Measurements from ENCODE around the gene TMA7. TPM values are rescaled to one million over a fixed set of nuclear protein-coding genes. Genes with fewer than 3 reads are reported as not detected.

TMA7 gene
- total RNA-seq, 1 experiment from 2014 or later: 152 TPM

GRCh38 chr3:48435223-48435595 lies 4.8 kb upstream of the TMA7 start:
- no peak for DNase-seq (ENCODE audit: low spot score)
- H3K27ac ChIP-seq (ENCODE audit: low read depth, low read length, poor library complexity, severe bottlenecking): no peak overlapping the region
- ChIA-PET CTCF (interaction anchor here (1.3 to 2.2 kb wide), 6 partner anchors 16 to 241 kb away, joined by 3 to 23 read pairs (median 8); partner anchors contain the start of gene ZNF589), POLR2A (ENCODE audit: low non-redundant PET) (no interaction called here)
- no TSS peak for BruUV-seq (replicated peaks)
- H3K9me3 ChIP-seq (ENCODE audit: low read depth, low read length, poor library complexity, severe bottlenecking): no peaks in the 10 kb centered on the region
- H3K27me3 ChIP-seq (replicated peaks; ENCODE audit: insufficient read depth, low read depth, low read length, poor library complexity): no peaks in the 10 kb centered on the region
- H3K4me3 ChIP-seq (ENCODE audit: low read depth, low read length, poor library complexity, severe bottlenecking): no peak overlapping the region
- no peaks in the 10 kb centered on the region for H3K36me3 ChIP-seq (ENCODE audit: insufficient read depth, low read length, poor library complexity, severe bottlenecking)
- H3K4me1 ChIP-seq (ENCODE audit: insufficient read depth, low read length, poor library complexity, severe bottlenecking): no peaks in the 10 kb centered on the region
- TF ChIP-seq EZH2 (IDR thresholded peaks at IDR 0.05; ENCODE audit: borderline replicate concordance, low read depth, low read length, poor library complexity, severe bottlenecking) (no peak), CTCF (conservative IDR thresholded peaks at IDR 0.05; ENCODE audit: low read depth, low read length) (no peak)
- intact Hi-C loops (cut with micrococcal nuclease; ENCODE audit: unreplicated experiment): loop anchor here (5.0 kb wide), 1 partner anchor 33 kb away; no protein-coding TSS in a partner anchor

DNA sequence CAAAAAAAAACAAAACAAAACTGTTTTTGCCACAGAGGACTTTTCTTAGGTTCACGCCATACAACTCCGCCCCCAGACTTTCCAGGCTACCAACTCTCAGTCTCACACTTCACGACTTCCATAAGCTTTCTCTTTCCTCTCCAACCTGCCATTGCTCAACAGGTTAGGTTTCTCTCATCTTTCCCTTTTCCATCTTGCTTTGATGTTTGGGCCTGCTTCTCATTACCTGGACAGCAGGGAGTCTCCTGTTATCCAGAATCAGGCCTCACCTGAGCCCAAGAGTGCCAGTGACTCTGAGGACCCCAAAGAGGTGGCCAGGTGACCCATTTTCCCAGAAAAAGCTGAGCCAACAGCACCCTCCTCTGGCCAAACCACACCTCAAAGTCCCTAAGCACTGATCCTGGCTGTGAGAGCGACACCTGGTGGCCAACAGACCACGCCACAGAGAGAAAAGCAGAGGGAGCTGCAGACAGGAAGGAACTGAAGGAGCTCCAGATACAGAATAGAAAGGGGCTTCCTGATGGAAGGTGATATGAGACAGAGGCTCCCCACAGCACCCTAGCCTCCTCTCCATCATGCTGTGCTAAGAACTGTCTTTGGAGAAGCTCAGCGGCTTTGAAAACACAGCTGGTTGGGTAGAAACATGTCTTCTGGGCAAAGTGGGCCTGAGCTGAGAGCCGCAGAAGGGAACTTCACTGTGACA lies 4.1 kb upstream of the TMA7 start:
- no peak overlapping the region for H3K4me3 ChIP-seq (ENCODE audit: low read depth, low read length, poor library complexity, severe bottlenecking)
- H3K36me3 ChIP-seq (ENCODE audit: insufficient read depth, low read length, poor library complexity, severe bottlenecking): no peaks in the 10 kb centered on the region
- H3K27me3 ChIP-seq (replicated peaks; ENCODE audit: insufficient read depth, low read depth, low read length, poor library complexity): no peaks in the 10 kb centered on the region
- H3K4me1 ChIP-seq (ENCODE audit: insufficient read depth, low read length, poor library complexity, severe bottlenecking): no peaks in the 10 kb centered on the region
- POLR2A ChIA-PET (ENCODE audit: low non-redundant PET): interaction anchor here (0.5 kb wide), 1 partner anchor 71 kb away, joined by 4 read pairs; no protein-coding TSS in a partner anchor
- no peaks in the 10 kb centered on the region for H3K9me3 ChIP-seq (ENCODE audit: low read depth, low read length, poor library complexity, severe bottlenecking)
- CTCF ChIA-PET: interaction anchor here (0.6 to 2.2 kb wide), 22 partner anchors 10 to 421 kb away, joined by 3 to 23 read pairs (median 4); partner anchors contain the start of genes ATRIP, PFKFB4 and ZNF589
- intact Hi-C loops (cut with micrococcal nuclease; ENCODE audit: unreplicated experiment): loop anchor here (1.0 to 5.0 kb wide), 2 partner anchors 34 to 204 kb away; no protein-coding TSS in a partner anchor
- no TSS peak for BruUV-seq (replicated peaks)
- peak; percentile 75 for DNase-seq (ENCODE audit: low spot score)
- H3K27ac ChIP-seq (ENCODE audit: low read depth, low read length, poor library complexity, severe bottlenecking): no peak overlapping the region
- TF ChIP-seq CTCF (conservative IDR thresholded peaks at IDR 0.05; ENCODE audit: low read depth, low read length) (peak; percentile 98), EZH2 (IDR thresholded peaks at IDR 0.05; ENCODE audit: borderline replicate concordance, low read depth, low read length, poor library complexity, severe bottlenecking) (no peak)

DNA sequence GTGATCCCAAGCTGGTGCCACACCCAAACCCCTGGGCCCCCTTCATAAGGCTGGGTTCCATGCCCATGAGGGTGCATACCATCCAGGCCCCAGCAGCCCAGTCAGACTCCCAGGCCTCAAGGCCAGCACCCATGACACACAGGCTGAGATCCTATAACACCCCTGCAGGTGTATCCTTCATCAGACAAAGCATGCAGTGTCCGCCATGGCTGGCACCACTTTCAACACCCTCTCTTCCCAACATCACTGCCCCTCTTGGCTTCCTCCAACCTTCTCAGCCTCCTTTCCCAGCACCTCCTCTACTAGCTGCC lies 3.6 kb upstream of the TMA7 start:
- DNase-seq (ENCODE audit: low spot score): no peak
- no TSS peak for BruUV-seq (replicated peaks)

More for the DNA sequence above, 3.6 kb upstream of the TMA7 start:
- Histone ChIP-seq H3K27ac (ENCODE audit: low read depth, low read length, poor library complexity, severe bottlenecking) (no peak overlapping the region), H3K36me3 (ENCODE audit: insufficient read depth, low read length, poor library complexity, severe bottlenecking) (no peaks in the 10 kb centered on the region), H3K9me3 (ENCODE audit: low read depth, low read length, poor library complexity, severe bottlenecking) (no peaks in the 10 kb centered on the region), H3K4me1 (ENCODE audit: insufficient read depth, low read length, poor library complexity, severe bottlenecking) (no peaks in the 10 kb centered on the region), H3K4me3 (ENCODE audit: low read depth, low read length, poor library complexity, severe bottlenecking) (no peak overlapping the region), H3K27me3 (replicated peaks; ENCODE audit: insufficient read depth, low read depth, low read length, poor library complexity) (no peaks in the 10 kb centered on the region)
- POLR2A ChIA-PET (ENCODE audit: low non-redundant PET): no interaction called here
- CTCF ChIA-PET: interaction anchor here (0.6 to 2.2 kb wide), 20 partner anchors 10 to 244 kb away, joined by 3 to 23 read pairs (median 4); partner anchors contain the start of genes ATRIP, PFKFB4 and ZNF589
- TF ChIP-seq EZH2 (IDR thresholded peaks at IDR 0.05; ENCODE audit: borderline replicate concordance, low read depth, low read length, poor library complexity, severe bottlenecking) (no peak), CTCF (conservative IDR thresholded peaks at IDR 0.05; ENCODE audit: low read depth, low read length) (no peak)
- intact Hi-C loops (cut with micrococcal nuclease; ENCODE audit: unreplicated experiment): loop anchor here (1.0 to 5.0 kb wide), 2 partner anchors 34 to 204 kb away; no protein-coding TSS in a partner anchor
